GM12865 (cell line): ENCODE measurements around the gene RPL13.

Source experiments
- DNase-seq: peaks from one replicate; pipeline ENCODE4 v3.0.0; 2010; ENCODE audit warnings: low read depth
- H3K4me3 ChIP-seq: 2 replicates; pipeline ENCODE4 v1.5.1; 2011; ENCODE audit warnings: mild to moderate bottlenecking, low read depth, low read length, control low read depth
- TF ChIP-seq, protein P1 (sequence below): IDR thresholded peaks from 2 replicates; pipeline ENCODE4 v1.5.1; 2011; ENCODE audit warnings: low read length, control low read depth, low read depth, inconsistent platforms; ENCODE audit not compliant: insufficient read depth; ENCODE audit errors: missing control alignments

The RPL13 gene

DNA sequence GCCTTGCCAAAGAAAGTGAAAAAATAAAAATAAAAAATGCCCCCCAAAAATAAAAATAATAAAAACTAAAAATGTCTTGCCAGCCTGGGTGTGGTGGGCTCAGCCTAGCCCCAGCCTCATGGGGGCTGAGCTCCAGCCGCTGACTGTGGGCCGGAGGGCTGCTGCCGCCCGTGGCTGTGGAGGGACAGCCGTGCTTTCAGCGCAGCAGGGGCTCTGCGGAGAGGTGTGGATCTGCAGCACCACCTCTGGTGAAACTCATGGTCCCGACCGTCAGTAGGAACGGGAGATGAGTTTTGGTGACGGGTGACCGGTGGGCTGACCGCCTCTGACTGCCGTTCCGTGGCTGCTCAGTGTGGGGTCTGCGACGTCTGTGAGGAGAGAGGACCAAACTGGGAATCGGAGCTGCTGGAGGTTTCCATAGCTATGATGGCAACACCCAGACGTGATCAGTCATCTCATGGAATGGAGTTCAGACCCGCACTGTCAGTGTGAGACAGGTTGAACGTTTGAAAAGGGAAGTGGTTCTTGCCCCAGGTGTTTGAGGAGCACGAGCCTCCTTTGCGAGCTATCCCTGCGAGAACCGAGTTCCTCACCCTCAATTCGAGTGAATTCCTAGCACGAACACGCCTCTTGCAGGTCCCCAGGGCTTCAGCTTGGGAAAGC is 12.0 kb upstream of the RPL13 start:
- no peak overlapping the region for H3K4me3 ChIP-seq
- DNase-seq = no peak
- TF ChIP-seq, protein P1, sequence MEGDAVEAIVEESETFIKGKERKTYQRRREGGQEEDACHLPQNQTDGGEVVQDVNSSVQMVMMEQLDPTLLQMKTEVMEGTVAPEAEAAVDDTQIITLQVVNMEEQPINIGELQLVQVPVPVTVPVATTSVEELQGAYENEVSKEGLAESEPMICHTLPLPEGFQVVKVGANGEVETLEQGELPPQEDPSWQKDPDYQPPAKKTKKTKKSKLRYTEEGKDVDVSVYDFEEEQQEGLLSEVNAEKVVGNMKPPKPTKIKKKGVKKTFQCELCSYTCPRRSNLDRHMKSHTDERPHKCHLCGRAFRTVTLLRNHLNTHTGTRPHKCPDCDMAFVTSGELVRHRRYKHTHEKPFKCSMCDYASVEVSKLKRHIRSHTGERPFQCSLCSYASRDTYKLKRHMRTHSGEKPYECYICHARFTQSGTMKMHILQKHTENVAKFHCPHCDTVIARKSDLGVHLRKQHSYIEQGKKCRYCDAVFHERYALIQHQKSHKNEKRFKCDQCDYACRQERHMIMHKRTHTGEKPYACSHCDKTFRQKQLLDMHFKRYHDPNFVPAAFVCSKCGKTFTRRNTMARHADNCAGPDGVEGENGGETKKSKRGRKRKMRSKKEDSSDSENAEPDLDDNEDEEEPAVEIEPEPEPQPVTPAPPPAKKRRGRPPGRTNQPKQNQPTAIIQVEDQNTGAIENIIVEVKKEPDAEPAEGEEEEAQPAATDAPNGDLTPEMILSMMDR = no peak

DNA sequence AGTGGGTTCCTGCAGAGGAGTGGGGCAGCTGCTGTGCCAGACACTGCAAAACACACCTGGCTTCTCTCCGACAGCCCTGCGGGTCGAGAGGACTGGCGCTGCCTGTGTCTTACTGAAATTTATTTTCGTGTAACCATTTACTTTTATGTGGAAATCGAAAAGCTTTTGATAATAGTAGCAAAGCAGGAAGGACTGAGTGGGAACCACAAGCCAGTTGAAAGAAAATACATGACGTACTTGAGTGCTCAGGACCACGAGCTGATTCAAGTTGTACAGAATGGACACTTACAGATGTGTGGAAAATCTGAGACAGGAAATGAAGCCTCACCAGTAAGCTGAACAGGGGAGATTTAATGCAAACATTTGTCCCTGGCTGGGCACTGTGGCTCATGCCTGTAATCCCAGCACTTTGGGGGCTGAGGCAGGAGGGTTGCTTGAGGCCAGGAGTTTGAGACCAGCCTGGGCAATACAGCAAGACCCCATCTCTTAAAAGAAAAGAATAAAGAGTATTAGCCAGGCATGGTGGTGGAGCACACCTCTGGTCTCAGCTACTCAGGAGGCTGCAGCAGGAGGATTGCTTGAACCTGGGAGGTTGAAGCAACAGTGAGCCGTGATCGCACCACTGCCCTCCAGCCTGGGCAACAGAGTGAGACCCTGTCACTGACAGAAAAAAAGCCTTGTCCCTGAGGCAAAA is 11.3 kb upstream of the RPL13 start:
- DNase-seq = no peak
- TF ChIP-seq, protein P1 = no peak

DNA sequence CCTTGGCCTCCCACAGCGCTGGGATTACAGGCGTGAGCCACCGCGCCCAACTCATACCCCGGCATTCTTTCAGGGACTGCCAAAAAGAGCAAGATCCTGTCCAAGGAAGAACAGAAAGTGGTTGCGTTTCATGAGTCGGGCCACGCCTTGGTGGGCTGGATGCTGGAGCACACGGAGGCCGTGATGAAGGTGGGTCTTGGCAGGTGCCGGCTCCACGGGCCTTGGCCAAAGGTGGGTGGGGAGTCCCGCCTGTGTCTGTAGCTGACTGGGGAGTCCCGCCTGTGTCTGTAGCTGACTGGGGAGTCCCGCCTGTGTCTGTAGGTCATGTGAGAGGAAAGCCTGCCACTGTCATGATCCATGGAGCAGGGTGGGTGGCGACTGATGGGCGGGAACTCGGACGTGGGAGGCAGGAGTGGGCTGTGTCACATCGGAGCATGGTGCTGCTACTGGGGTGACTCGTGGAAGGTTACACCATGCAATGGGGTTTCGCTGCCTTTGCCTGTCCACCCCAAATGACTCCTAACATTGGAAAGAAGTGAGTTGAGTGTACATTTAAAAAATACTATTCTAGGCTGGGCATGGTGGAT is 10.0 kb upstream of the RPL13 start:
- TF ChIP-seq, protein P1 = no peak
- DNase-seq = no peak
- H3K4me3 ChIP-seq = no peak overlapping the region

More for the DNA sequence above, 11.3 kb upstream of the RPL13 start:
- no peak overlapping the region for H3K4me3 ChIP-seq

DNA sequence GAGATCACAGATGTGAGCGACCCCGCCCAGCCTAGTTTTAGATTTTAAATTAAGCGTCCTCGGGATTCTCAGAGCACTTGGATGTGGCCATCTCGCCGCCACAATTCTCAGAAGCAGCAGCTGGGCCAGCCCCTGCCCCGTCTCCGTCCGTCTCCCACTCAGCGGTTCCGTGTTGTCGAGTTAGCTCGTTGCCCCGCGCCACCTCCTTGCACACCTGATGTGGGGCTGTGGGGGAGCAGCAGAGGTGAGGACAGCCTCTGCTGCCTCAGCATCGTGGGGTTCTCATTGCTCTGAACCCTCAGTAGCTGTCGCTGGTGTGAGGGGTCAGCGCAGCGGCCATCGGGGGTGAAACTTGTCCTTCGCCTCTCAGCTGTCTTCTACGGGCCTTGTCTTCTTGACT is 8.2 kb upstream of the RPL13 start:
- H3K4me3 ChIP-seq = no peak overlapping the region
- TF ChIP-seq, protein P1 = no peak
- DNase-seq = no peak

DNA sequence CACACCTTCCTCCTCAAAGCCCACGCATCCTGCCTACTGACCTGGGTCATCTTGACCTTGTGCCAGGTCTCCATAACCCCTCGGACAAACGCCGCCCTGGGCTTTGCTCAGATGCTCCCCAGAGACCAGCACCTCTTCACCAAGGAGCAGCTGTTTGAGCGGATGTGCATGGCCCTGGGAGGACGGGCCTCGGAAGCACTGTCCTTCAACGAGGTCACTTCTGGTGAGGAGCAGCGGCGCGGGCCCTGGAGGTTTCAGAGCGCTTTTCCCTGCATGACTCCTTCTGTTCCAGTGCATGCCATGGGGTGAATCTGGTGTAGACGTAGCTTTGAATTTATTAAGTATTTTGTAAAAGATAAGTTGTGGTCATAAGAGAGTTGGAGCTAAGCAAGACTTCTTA is 7.6 kb upstream of the RPL13 start:
- DNase-seq = no peak
- H3K4me3 ChIP-seq = no peak overlapping the region
- TF ChIP-seq, protein P1 = no peak

DNA sequence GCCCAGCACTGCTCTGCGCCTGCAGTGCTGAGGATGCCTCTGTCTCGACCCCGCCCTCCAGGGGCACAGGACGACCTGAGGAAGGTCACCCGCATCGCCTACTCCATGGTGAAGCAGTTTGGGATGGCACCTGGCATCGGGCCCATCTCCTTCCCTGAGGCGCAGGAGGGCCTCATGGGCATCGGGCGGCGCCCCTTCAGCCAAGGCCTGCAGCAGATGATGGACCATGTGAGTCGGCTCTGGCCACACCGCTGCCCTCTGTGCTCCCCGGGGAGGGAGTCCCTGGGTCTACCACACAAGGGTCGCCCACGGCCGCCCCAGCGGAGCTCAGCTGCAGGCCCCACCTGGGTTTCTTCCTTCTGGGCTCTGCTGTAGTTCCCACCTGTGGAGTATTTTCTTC is 6.7 kb upstream of the RPL13 start:
- TF ChIP-seq, protein P1 = no peak
- H3K4me3 ChIP-seq = no peak overlapping the region
- no peak for DNase-seq
